Vagina (tissue), 2 donors: ENCODE data around the gene PPP4R1. TPM values are rescaled to one million over a fixed set of nuclear protein-coding genes. Genes with fewer than 3 reads are reported as not detected.

Experiments
- DNase-seq, 2 donors: peaks; one replicate each; pipeline ENCODE4 v3.0.0-alpha.2; 2017; ENCODE audit errors: extremely low spot score in 2 of 2
- H3K27ac ChIP-seq: fragments of 200-600 bp; sonication (generic); one replicate; pipeline ENCODE4 v1.5.1; 2019
- H3K27me3 ChIP-seq: fragments of 200-600 bp; sonication (generic); one replicate; pipeline ENCODE4 v1.5.1; 2019
- H3K36me3 ChIP-seq, 2 donors: fragments of 200-600 bp; sonication (generic); one replicate each; pipeline ENCODE4 v1.5.1; 2017 to 2019
- H3K4me1 ChIP-seq: fragments of 200-600 bp; sonication (generic); one replicate; pipeline ENCODE4 v1.5.1; 2019
- H3K4me3 ChIP-seq, 2 donors: fragments of 200-600 bp; sonication (generic); 1 replicate in 1 of 2; 2 replicates in 1 of 2; pipeline ENCODE4 v1.5.1; 2016 to 2019
- H3K9me3 ChIP-seq: fragments of 200-600 bp; sonication (generic); one replicate; pipeline ENCODE4 v1.5.1; 2019
- CTCF ChIP-seq, 3 experiments: fragments of 450-650 bp in 2 of 3; fragments of 200-600 bp in 1 of 3; sonication (generic) in 1 of 3; IDR thresholded peaks; one replicate each; pipeline ENCODE4 v1.5.1; 2017 to 2019; ENCODE audit warnings: antibody characterized with exemption in 3 of 3, mild to moderate bottlenecking in 2 of 3, moderate library complexity in 2 of 3
- POLR2A ChIP-seq, 2 donors: fragments of 450-650 bp; IDR thresholded peaks; one replicate each; pipeline ENCODE4 v1.6.1; 2017; ENCODE audit warnings: antibody characterized with exemption in 2 of 2, mild to moderate bottlenecking in 2 of 2, moderate library complexity in 2 of 2
- POLR2AphosphoS5 ChIP-seq, 2 donors: sonication (generic); formaldehyde crosslinking; IDR thresholded peaks; one replicate each; pipeline ENCODE4 v1.9.0; 2017; ENCODE audit warnings: antibody characterized with exemption in 2 of 2, mild to moderate bottlenecking in 2 of 2, low read depth in 1 of 2; ENCODE audit not compliant: insufficient read depth in 1 of 2
- intact Hi-C: fragments of 100-400 bp; cut with DNase I; formaldehyde crosslinking; loops from one replicate; pipeline ENCODE4 v1.15.1; 2023
- total RNA-seq: library from RNA; depleted of rRNA; stranded (reverse); fragments of >200 nt; gene quantifications from one replicate; pipeline ENCODE4 v1.2.3, GENCODE V29; 2016

Gene PPP4R1
- total RNA-seq, 1 donor from 2014 or later, result 127 TPM

GRCh38 chr18:9578306-9578705 lies 36.1 kb downstream of the PPP4R1 start:
- Histone ChIP-seq H3K4me3 (no peak overlapping the region), H3K4me1 (peaks cover 19% of the 10 kb centered on the region), H3K27ac (no peak overlapping the region), H3K9me3 (no peaks in the 10 kb centered on the region), H3K36me3 (peaks cover 0 to 51% of the 10 kb centered on the region in 2 donors), H3K27me3 (no peaks in the 10 kb centered on the region)
- DNase-seq, result no peak
- intact Hi-C loops, result no loop called here
- TF ChIP-seq CTCF (IDR thresholded peaks at IDR 0.05), result no peak
- no peak for TF ChIP-seq POLR2AphosphoS5 (IDR thresholded peaks at IDR 0.05; ENCODE audit: insufficient read depth in 1 of 2, low read depth in 1 of 2)
- TF ChIP-seq POLR2A (IDR thresholded peaks at IDR 0.05), result no peak

- no peak for DNase-seq
- H3K27ac ChIP-seq, result no peak overlapping the region
- intact Hi-C loops, result no loop called here
- H3K4me1 ChIP-seq, result peaks cover 19% of the 10 kb centered on the region
- H3K27me3 ChIP-seq, result no peaks in the 10 kb centered on the region
- H3K9me3 ChIP-seq, result no peaks in the 10 kb centered on the region
- TF ChIP-seq POLR2A (IDR thresholded peaks at IDR 0.05) (no peak), POLR2AphosphoS5 (IDR thresholded peaks at IDR 0.05; ENCODE audit: insufficient read depth in 1 of 2, low read depth in 1 of 2) (no peak), CTCF (IDR thresholded peaks at IDR 0.05) (no peak)
- H3K4me3 ChIP-seq, result no peak overlapping the region
- H3K36me3 ChIP-seq, result peaks cover 0 to 45% of the 10 kb centered on the region in 2 donors
Observed at GRCh38 chr18:9577361-9577760, 37.0 kb downstream of the PPP4R1 start.

- Histone ChIP-seq H3K4me3 (no peak overlapping the region), H3K4me1 (peaks cover 19% of the 10 kb centered on the region), H3K27me3 (no peaks in the 10 kb centered on the region), H3K27ac (peak overlapping the region; percentile 15), H3K9me3 (no peaks in the 10 kb centered on the region), H3K36me3 (peaks cover 0 to 31% of the 10 kb centered on the region in 2 donors)
- intact Hi-C loops, result no loop called here
- DNase-seq, result no peak
- TF ChIP-seq CTCF (IDR thresholded peaks at IDR 0.05), result peak; percentile 43 to 60 (median 56)
- no peak for TF ChIP-seq POLR2A (IDR thresholded peaks at IDR 0.05)
- TF ChIP-seq POLR2AphosphoS5 (IDR thresholded peaks at IDR 0.05; ENCODE audit: insufficient read depth in 1 of 2, low read depth in 1 of 2), result peak in 1 of 2 donors; percentile 78
Observed at GRCh38 chr18:9575558-9575957, 38.8 kb downstream of the PPP4R1 start.

GRCh38 chr18:9574473-9575115 lies 39.8 kb downstream of the PPP4R1 start:
- TF ChIP-seq CTCF (IDR thresholded peaks at IDR 0.05) (no peak), POLR2A (IDR thresholded peaks at IDR 0.05) (no peak), POLR2AphosphoS5 (IDR thresholded peaks at IDR 0.05; ENCODE audit: insufficient read depth in 1 of 2, low read depth in 1 of 2) (no peak)
- Histone ChIP-seq H3K4me1 (peaks cover 19% of the 10 kb centered on the region), H3K4me3 (no peak overlapping the region), H3K27ac (no peak overlapping the region), H3K27me3 (no peaks in the 10 kb centered on the region), H3K36me3 (peaks cover 0 to 31% of the 10 kb centered on the region in 2 donors), H3K9me3 (no peaks in the 10 kb centered on the region)
- DNase-seq, result no peak
- intact Hi-C loops, result no loop called here

GRCh38 chr18:9571546-9571945 lies 42.8 kb downstream of the PPP4R1 start:
- Histone ChIP-seq H3K36me3 (peaks cover 0 to 32% of the 10 kb centered on the region in 2 donors), H3K27me3 (no peaks in the 10 kb centered on the region), H3K27ac (no peak overlapping the region), H3K4me3 (no peak overlapping the region), H3K4me1 (peaks cover 14% of the 10 kb centered on the region), H3K9me3 (no peaks in the 10 kb centered on the region)
- intact Hi-C loops, result no loop called here
- no peak for DNase-seq
- TF ChIP-seq POLR2AphosphoS5 (IDR thresholded peaks at IDR 0.05; ENCODE audit: insufficient read depth in 1 of 2, low read depth in 1 of 2) (no peak), CTCF (IDR thresholded peaks at IDR 0.05) (no peak), POLR2A (IDR thresholded peaks at IDR 0.05) (no peak)
